Mesenchymal stem cell (in vitro differentiated cells and primary cell): ENCODE measurements around the gene ST13. TPM values are rescaled to one million over a fixed set of nuclear protein-coding genes. Genes with fewer than 3 reads are reported as not detected.
"Not testable (repeated sequence)": the region's sequence is repeated elsewhere in the genome, so short reads cannot be mapped to it uniquely, and the experiment has no call there.

Source experiments
- DNase-seq: peaks from one replicate; pipeline ENCODE4 v3.0.0-alpha.2; 2013
- H2AFZ ChIP-seq: one replicate; pipeline ENCODE4 v1.6.1; 2013; ENCODE audit warnings: low read depth, mild to moderate bottlenecking, control low read depth, inconsistent platforms, low read length, moderate library complexity
- H2AK5ac ChIP-seq: 2 replicates; pipeline ENCODE4 v1.6.1; 2013; ENCODE audit warnings: low read length, moderate library complexity, mild to moderate bottlenecking, inconsistent platforms; ENCODE audit not compliant: severe bottlenecking
- H2BK120ac ChIP-seq: one replicate; pipeline ENCODE4 v1.6.1; 2013; ENCODE audit warnings: low read depth, mild to moderate bottlenecking, inconsistent platforms, low read length, moderate library complexity
- H2BK12ac ChIP-seq, 2 experiments: one replicate each; pipeline ENCODE4 v1.6.1; 2013; ENCODE audit warnings: inconsistent platforms in 2 of 2, low read length in 2 of 2, mild to moderate bottlenecking in 2 of 2, moderate library complexity in 2 of 2, control low read depth in 1 of 2
- H2BK15ac ChIP-seq: one replicate; pipeline ENCODE4 v1.6.1; 2013; ENCODE audit warnings: mild to moderate bottlenecking, low read depth, inconsistent platforms; ENCODE audit not compliant: poor library complexity, severe bottlenecking
- H2BK5ac ChIP-seq: 2 replicates; pipeline ENCODE4 v1.6.1; 2013; ENCODE audit warnings: low read depth, mild to moderate bottlenecking, low read length, control low read depth, inconsistent platforms; ENCODE audit not compliant: poor library complexity, severe bottlenecking
- H3K14ac ChIP-seq, 2 experiments: one replicate each; pipeline ENCODE4 v1.6.1; 2013; ENCODE audit warnings: inconsistent platforms in 2 of 2, low read length in 2 of 2, control low read depth in 1 of 2, mild to moderate bottlenecking in 1 of 2, moderate library complexity in 1 of 2
- H3K18ac ChIP-seq, 2 experiments: one replicate each; pipeline ENCODE4 v1.6.1; 2013; ENCODE audit warnings: inconsistent platforms in 2 of 2, low read length in 2 of 2, control low read depth in 1 of 2, low read depth in 1 of 2, mild to moderate bottlenecking in 1 of 2
- H3K23ac ChIP-seq, 2 experiments: one replicate each; pipeline ENCODE4 v1.6.1; 2013; ENCODE audit warnings: inconsistent platforms in 2 of 2, low read length in 2 of 2, mild to moderate bottlenecking in 2 of 2, moderate library complexity in 2 of 2, control low read depth in 1 of 2
- H3K27ac ChIP-seq: 2 replicates; pipeline ENCODE4 v1.5.1; 2013; ENCODE audit warnings: mild to moderate bottlenecking, moderate library complexity, low read length, control low read depth, inconsistent platforms; ENCODE audit not compliant: poor library complexity, severe bottlenecking
- H3K27me3 ChIP-seq, 2 experiments: 2 replicates each; pipeline versions ENCODE4 v1.6.1 to v1.7.0; 2013; ENCODE audit warnings: low read length in 2 of 2, mild to moderate bottlenecking in 2 of 2, moderate library complexity in 2 of 2, control low read depth in 1 of 2, inconsistent platforms in 1 of 2; ENCODE audit not compliant: control insufficient read depth in 1 of 2, insufficient read depth in 1 of 2
- H3K36me3 ChIP-seq, 2 experiments: 2 replicates each; pipeline versions ENCODE4 v1.6.1 to v1.7.0; 2013; ENCODE audit warnings: low read length in 2 of 2, control low read depth in 1 of 2, inconsistent platforms in 1 of 2, low read depth in 1 of 2, mild to moderate bottlenecking in 1 of 2; ENCODE audit not compliant: insufficient read depth in 2 of 2, control insufficient read depth in 1 of 2
- H3K4ac ChIP-seq, 2 experiments: one replicate each; pipeline ENCODE4 v1.6.1; 2013; ENCODE audit warnings: inconsistent platforms in 2 of 2, low read length in 2 of 2, mild to moderate bottlenecking in 2 of 2, moderate library complexity in 2 of 2, control low read depth in 1 of 2, low read depth in 1 of 2
- H3K4me1 ChIP-seq: 2 replicates; pipeline ENCODE4 v1.6.1; 2013; ENCODE audit warnings: low read depth, low read length, control low read depth; ENCODE audit not compliant: control insufficient read depth, insufficient read depth
- H3K4me2 ChIP-seq: 2 replicates; pipeline ENCODE4 v1.6.1; 2013; ENCODE audit warnings: low read length, mild to moderate bottlenecking, inconsistent platforms; ENCODE audit not compliant: poor library complexity, severe bottlenecking
- H3K4me3 ChIP-seq, 2 experiments: 2 replicates each; pipeline versions ENCODE4 v1.5.1 to v1.7.0; 2013; ENCODE audit warnings: low read length in 2 of 2, mild to moderate bottlenecking in 2 of 2, control low read depth in 1 of 2, low read depth in 1 of 2; ENCODE audit not compliant: insufficient read depth in 1 of 2
- H3K79me1 ChIP-seq: replicated peaks from 2 replicates; pipeline ENCODE4 v1.6.1; 2013; ENCODE audit warnings: mild to moderate bottlenecking, control low read depth, low read length, inconsistent platforms; ENCODE audit not compliant: poor library complexity, severe bottlenecking
- H3K9ac ChIP-seq: 2 replicates; pipeline ENCODE4 v1.7.0; 2013; ENCODE audit warnings: mild to moderate bottlenecking, low read length, moderate library complexity
- H3K9me3 ChIP-seq: 2 replicates; pipeline ENCODE4 v1.7.0; 2013; ENCODE audit warnings: mild to moderate bottlenecking, low read length; ENCODE audit not compliant: control insufficient read depth
- H4K8ac ChIP-seq: one replicate; pipeline ENCODE4 v1.6.1; 2013; ENCODE audit warnings: inconsistent platforms, mild to moderate bottlenecking, low read length, moderate library complexity
- H4K91ac ChIP-seq: one replicate; pipeline ENCODE4 v1.6.1; 2013; ENCODE audit warnings: mild to moderate bottlenecking, low read length, inconsistent platforms
- WGBS: methylation state at CpG from one replicate; pipeline ENCODE4 v1.1.7; 2013; ENCODE audit warnings: mixed read lengths; 5-methylcytosine and 5-hydroxymethylcytosine counted together
- small RNA-seq: library from polyadenylated mRNA; stranded (forward); fragments of <200 nt; extraction: miRNeasy Mini kit (QIAGEN cat#:217004); gene quantifications from one replicate; pipeline ENCODE3, GENCODE V24; 2013; ENCODE audit warnings: low read depth

The ST13 gene

DNA sequence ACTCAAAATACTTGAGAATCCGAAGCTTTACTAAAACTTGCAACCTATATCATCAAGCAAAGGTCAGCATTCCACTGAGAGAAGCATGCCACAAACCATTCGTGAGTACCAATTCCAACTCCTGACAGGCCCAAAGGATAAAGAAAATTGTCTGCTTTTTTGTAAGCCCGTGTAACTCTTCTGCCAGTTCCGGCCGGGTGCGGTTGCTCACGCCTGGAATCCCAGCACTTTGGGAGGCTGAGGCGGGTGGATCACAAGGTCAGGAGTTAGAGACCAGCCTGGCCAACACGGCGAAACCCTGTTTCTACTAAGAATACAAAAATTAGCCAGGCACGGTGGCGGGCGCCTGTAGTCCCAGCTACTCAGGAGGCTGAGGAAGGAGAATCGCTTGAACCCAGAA is 74.7 kb downstream of the ST13 start:
- not testable (repeated sequence) for H3K27ac ChIP-seq, H3K18ac ChIP-seq, H2AK5ac ChIP-seq, H3K14ac ChIP-seq, H2BK120ac ChIP-seq, H2BK12ac ChIP-seq, DNase-seq, H3K79me1 ChIP-seq, H4K8ac ChIP-seq, H3K4me2 ChIP-seq, H3K23ac ChIP-seq, H3K4me1 ChIP-seq, H3K9me3 ChIP-seq, H2AFZ ChIP-seq, H3K27me3 ChIP-seq, H2BK5ac ChIP-seq, H2BK15ac ChIP-seq, H3K4ac ChIP-seq, H3K9ac ChIP-seq, H3K4me3 ChIP-seq, H4K91ac ChIP-seq
- peaks cover 6 to 45% of the 10 kb centered on the region in 2 experiments for H3K36me3 ChIP-seq
- 95% methylated on average over 14 of the region's 14 CpGs for WGBS

Small RNA genes within 50 kb of the gene (small RNA-seq; reads per million reads assigned to genes)
- not detected for gene JTBP1
- 1.7 reads per million for gene MIR4766
